ENCODE data around the gene RAPGEF5.

DNA sequence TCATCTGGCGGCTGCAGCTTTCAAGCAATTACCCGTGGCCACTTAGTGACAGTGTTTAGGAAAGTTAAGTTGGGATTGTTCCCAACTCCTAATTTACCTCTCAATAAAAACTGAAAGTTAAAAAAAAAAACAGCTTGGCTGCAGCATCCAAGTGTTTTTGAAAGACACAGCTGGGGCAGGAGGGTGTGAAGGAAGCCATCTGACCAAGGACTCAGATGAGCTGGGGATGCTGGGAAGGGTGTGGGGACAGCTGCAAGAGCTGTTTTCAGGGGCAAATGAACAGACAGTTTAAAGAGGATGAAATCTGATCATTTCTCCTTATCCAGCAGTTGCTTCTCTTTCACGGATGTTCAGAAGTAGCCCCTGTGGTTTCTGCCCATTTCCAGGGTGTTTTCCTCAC lies 282.1 kb downstream of the RAPGEF5 start:
- TF ChIP-seq, protein P1, sequence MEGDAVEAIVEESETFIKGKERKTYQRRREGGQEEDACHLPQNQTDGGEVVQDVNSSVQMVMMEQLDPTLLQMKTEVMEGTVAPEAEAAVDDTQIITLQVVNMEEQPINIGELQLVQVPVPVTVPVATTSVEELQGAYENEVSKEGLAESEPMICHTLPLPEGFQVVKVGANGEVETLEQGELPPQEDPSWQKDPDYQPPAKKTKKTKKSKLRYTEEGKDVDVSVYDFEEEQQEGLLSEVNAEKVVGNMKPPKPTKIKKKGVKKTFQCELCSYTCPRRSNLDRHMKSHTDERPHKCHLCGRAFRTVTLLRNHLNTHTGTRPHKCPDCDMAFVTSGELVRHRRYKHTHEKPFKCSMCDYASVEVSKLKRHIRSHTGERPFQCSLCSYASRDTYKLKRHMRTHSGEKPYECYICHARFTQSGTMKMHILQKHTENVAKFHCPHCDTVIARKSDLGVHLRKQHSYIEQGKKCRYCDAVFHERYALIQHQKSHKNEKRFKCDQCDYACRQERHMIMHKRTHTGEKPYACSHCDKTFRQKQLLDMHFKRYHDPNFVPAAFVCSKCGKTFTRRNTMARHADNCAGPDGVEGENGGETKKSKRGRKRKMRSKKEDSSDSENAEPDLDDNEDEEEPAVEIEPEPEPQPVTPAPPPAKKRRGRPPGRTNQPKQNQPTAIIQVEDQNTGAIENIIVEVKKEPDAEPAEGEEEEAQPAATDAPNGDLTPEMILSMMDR (conservative IDR thresholded peaks at IDR 0.05), result no peak
- TF ChIP-seq ZFX (IDR thresholded peaks at IDR 0.05), result no peak

Measured in C4-2B (cell line).